Omental fat pad (tissue), 4 donors: ENCODE measurements around the gene TDRD7. TPM values are rescaled to one million over a fixed set of nuclear protein-coding genes. Genes with fewer than 3 reads are reported as not detected.
A peak's percentile ranks its signal among the peaks of the same experiment; 100 is the strongest.
"Not testable (repeated sequence)": the region's sequence is repeated elsewhere in the genome, so short reads cannot be mapped to it uniquely, and the experiment has no call there.

ENCODE experiments used
- ATAC-seq: fragments of 150-250 bp; one replicate; pipeline ENCODE4 v1.9.1; 2016; ENCODE audit warnings: mild to moderate bottlenecking, moderate library complexity; ENCODE audit not compliant: low FRiP score
- DNase-seq: peaks from one replicate; pipeline ENCODE4 v3.0.0-alpha.2; 2019; ENCODE audit warnings: low spot score
- CTCF ChIP-seq, 3 donors: fragments of 450-650 bp; IDR thresholded peaks; one replicate each; pipeline ENCODE4 v1.5.1; 2016 to 2017; ENCODE audit warnings: antibody characterized with exemption in 3 of 3, mild to moderate bottlenecking in 3 of 3, moderate library complexity in 2 of 3
- total RNA-seq, 4 donors: library from RNA; depleted of rRNA; stranded (reverse); fragments of >200 nt; gene quantifications; one replicate each; pipeline ENCODE4 v1.1.0, GENCODE V29; 2016

Gene TDRD7
- total RNA-seq, 4 donors from 2014 or later = 8.0 to 18.1 (median 11.1) TPM

- DNase-seq (no peak), ATAC-seq (no peak)
- no peak for TF ChIP-seq CTCF (IDR thresholded peaks at IDR 0.05)
Observed at GRCh38 chr9:97487861-97488260, 76.0 kb downstream of the TDRD7 start.

GRCh38 chr9:97491216-97491999, 79.5 kb downstream of the TDRD7 start:
- no peak for TF ChIP-seq CTCF (IDR thresholded peaks at IDR 0.05)
- DNase-seq (no peak), ATAC-seq (peak; percentile 41)

GRCh38 chr9:97497558-97498375, 85.9 kb downstream of the TDRD7 start:
- not testable (repeated sequence) for ATAC-seq, DNase-seq

- not testable (repeated sequence) for ATAC-seq
Observed at GRCh38 chr9:97498846-97499245, 87.0 kb downstream of the TDRD7 start.

GRCh38 chr9:97500263-97500662, 88.4 kb downstream of the TDRD7 start:
- DNase-seq (no peak), ATAC-seq (no peak)

More at GRCh38 chr9:97498846-97499245, 87.0 kb downstream of the TDRD7 start:
- DNase-seq = not testable (repeated sequence)

GRCh38 chr9:97500765-97501176, 88.9 kb downstream of the TDRD7 start:
- DNase-seq (no peak), ATAC-seq (no peak)
- TF ChIP-seq CTCF (IDR thresholded peaks at IDR 0.05) = no peak

More at GRCh38 chr9:97500263-97500662, 88.4 kb downstream of the TDRD7 start:
- TF ChIP-seq CTCF (IDR thresholded peaks at IDR 0.05) = no peak

- ATAC-seq (peak; percentile 81), DNase-seq (no peak)
Observed at GRCh38 chr9:97501177-97501971, 89.5 kb downstream of the TDRD7 start, which contains the start of gene TMOD1. Gene TMOD1 (plus strand): TSS chr9:97501666. CDS start chr9:97524189, 22,523 bp downstream.

More at GRCh38 chr9:97501177-97501971, 89.5 kb downstream of the TDRD7 start, which contains the start of gene TMOD1:
- no peak for TF ChIP-seq CTCF (IDR thresholded peaks at IDR 0.05)
